Testis (tissue), 3 donors: ENCODE results near the gene MPPED1. TPM values are rescaled to one million over a fixed set of nuclear protein-coding genes. Genes with fewer than 3 reads are reported as not detected.

Experiments
- DNase-seq: peaks from one replicate; pipeline ENCODE4 v3.0.0-alpha.2; 2019
- H3K27ac ChIP-seq, 2 donors: fragments of 200-600 bp; sonication (generic); one replicate each; pipeline ENCODE4 v1.5.1; 2019
- H3K27me3 ChIP-seq: fragments of 200-600 bp; sonication (generic); one replicate; pipeline ENCODE4 v1.5.1; 2019
- H3K36me3 ChIP-seq: fragments of 200-600 bp; sonication (generic); one replicate; pipeline ENCODE4 v1.5.1; 2017; ENCODE audit warnings: low read depth; ENCODE audit errors: missing control alignments
- H3K4me1 ChIP-seq: fragments of 200-600 bp; sonication (generic); one replicate; pipeline ENCODE4 v1.5.1; 2019
- H3K4me3 ChIP-seq, 2 donors: fragments of 200-600 bp; sonication (generic); one replicate each; pipeline ENCODE4 v1.5.1; 2017 to 2019
- H3K9me3 ChIP-seq: fragments of 200-600 bp; sonication (generic); one replicate; pipeline ENCODE4 v1.5.1; 2017
- POLR2A ChIP-seq: fragments of 450-650 bp; IDR thresholded peaks from one replicate; pipeline ENCODE4 v1.6.1; 2017; ENCODE audit warnings: antibody characterized with exemption, mild to moderate bottlenecking, moderate library complexity
- WGBS, 2 donors: methylation state at CpG; one replicate each; pipeline ENCODE4 v1.1.5; 2018; 5-methylcytosine and 5-hydroxymethylcytosine counted together
- intact Hi-C: fragments of 100-400 bp; cut with DNase I; formaldehyde crosslinking; loops from one replicate; pipeline ENCODE4 v1.15.1; 2023; ENCODE audit warnings: low total_unique reads
- polyA plus RNA-seq: library from polyadenylated mRNA; stranded (reverse); fragments of 350-450 nt; fragmentation: Illumina TruSeq; extraction: RNeasy Lipid Tissue Mini Kit (QIAGEN cat#74804); gene quantifications from one replicate; pipeline ENCODE4 v1.2.3, GENCODE V29; 2014; ENCODE audit warnings: low read depth, low replicate concordance; ENCODE audit not compliant: insufficient read depth
- total RNA-seq, 2 donors: library from RNA; depleted of rRNA; stranded (reverse); fragments of >200 nt; gene quantifications; one replicate each; pipeline ENCODE4 v1.2.3, GENCODE V29; 2016
- TF ChIP-seq, protein P1 (sequence below), 3 experiments: fragments of 450-650 bp in 2 of 3; fragments of 200-600 bp in 1 of 3; sonication (generic) in 1 of 3; IDR thresholded peaks; one replicate each; pipeline ENCODE4 v1.5.1; 2016 to 2019; ENCODE audit warnings: antibody characterized with exemption in 3 of 3, mild to moderate bottlenecking in 2 of 3, moderate library complexity in 1 of 3

Gene MPPED1
- total and polyA plus RNA-seq, 3 donors from 2014 or later, result 1.3 to 5.9 (median 4.1) TPM

DNA sequence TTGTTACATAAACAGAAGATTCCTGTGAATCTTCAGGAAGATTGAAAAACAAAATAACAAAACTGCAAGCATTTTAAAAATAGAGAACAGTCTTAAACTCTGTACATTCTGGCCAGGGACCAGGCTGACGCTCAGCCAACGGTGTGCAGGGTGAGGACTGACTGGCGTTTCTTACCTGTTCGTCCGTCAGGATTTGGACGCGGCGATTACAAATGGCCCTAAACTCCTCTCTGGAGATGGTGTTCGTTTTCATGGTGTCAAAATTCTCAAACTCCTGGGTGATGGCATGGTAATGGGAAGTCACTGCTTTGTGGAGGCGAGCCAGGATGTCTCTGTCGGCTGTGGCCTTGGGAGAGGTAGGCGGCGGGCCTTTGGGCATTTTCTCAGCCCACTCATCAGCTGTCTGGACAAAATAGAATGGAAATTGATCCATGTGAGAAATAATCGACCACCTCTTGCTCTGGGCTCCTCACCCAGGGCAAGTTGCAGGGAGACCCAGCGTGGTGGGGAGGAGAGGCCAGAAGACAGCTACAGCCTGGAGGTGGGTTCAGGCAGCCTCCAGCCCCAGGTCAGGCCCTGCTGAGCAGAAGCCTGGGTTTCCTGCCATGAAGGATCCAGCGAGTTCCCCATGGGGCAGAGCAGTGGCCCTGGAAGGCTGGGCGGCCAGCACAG lies 143.0 kb downstream of the MPPED1 start:
- 94 to 96% methylated on average over 17 of the region's 17 CpGs for WGBS, 2 donors
- no peaks in the 10 kb centered on the region for H3K27me3 ChIP-seq
- no peak for DNase-seq
- TF ChIP-seq POLR2A, result no peak
- TF ChIP-seq, protein P1, sequence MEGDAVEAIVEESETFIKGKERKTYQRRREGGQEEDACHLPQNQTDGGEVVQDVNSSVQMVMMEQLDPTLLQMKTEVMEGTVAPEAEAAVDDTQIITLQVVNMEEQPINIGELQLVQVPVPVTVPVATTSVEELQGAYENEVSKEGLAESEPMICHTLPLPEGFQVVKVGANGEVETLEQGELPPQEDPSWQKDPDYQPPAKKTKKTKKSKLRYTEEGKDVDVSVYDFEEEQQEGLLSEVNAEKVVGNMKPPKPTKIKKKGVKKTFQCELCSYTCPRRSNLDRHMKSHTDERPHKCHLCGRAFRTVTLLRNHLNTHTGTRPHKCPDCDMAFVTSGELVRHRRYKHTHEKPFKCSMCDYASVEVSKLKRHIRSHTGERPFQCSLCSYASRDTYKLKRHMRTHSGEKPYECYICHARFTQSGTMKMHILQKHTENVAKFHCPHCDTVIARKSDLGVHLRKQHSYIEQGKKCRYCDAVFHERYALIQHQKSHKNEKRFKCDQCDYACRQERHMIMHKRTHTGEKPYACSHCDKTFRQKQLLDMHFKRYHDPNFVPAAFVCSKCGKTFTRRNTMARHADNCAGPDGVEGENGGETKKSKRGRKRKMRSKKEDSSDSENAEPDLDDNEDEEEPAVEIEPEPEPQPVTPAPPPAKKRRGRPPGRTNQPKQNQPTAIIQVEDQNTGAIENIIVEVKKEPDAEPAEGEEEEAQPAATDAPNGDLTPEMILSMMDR (IDR thresholded peaks at IDR 0.05), result no peak
- no peaks in the 10 kb centered on the region for H3K36me3 ChIP-seq
- H3K9me3 ChIP-seq, result no peaks in the 10 kb centered on the region
- intact Hi-C loops, result no loop called here
- H3K4me3 ChIP-seq, result no peak overlapping the region
- no peaks in the 10 kb centered on the region for H3K4me1 ChIP-seq
- no peak overlapping the region for H3K27ac ChIP-seq

DNA sequence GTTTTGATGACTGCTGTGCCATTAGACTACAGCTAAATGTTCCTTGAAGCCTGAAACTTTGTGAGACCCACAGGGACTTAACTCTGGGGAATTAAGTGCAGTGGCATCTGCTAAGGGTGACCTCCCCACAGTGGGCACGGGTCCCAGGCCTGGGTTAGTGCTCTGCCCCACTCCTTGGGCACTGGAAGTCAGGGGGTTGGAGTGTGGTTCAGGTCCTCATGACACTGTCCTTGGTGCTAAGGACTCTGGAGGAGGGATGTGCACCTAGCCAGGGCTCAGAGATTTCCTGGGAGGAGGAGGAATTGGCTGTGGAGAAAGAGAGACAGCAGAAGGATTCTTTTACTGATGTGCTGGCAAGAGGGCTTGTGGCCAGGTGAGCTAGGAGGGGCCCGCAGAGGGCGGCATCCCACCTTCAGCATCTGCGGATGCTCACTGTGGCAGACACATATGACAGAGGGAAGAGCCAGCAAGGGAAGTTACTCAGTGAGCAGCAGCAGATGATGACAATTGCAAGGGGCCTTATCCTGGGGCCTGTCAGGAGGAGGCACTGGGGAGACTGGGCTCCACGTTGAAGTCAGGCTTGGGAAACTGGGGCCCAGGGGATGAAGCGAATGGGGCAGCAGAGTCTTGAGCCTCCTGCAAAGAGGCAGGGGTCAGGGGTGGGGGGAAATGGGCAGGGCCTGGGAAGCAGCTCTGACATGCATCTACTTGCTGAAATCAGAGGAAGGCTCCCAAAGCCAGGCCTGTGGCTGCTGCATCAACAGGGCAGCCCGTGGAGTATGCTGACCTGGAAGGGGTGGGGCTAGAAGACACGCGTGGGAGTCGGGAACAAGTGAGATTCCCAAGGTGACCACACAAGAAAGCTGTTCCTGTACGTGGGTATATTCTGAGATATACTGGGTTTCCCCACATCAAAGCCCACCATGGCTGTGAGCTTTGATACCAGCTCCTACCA lies 144.0 kb downstream of the MPPED1 start:
- no peaks in the 10 kb centered on the region for H3K27me3 ChIP-seq
- H3K36me3 ChIP-seq, result no peaks in the 10 kb centered on the region
- no peaks in the 10 kb centered on the region for H3K9me3 ChIP-seq
- intact Hi-C loops, result no loop called here
- H3K4me3 ChIP-seq, result no peak overlapping the region
- no peaks in the 10 kb centered on the region for H3K4me1 ChIP-seq
- WGBS, 2 donors, result 69 to 85% methylated on average over 10 to 11 of the region's 11 CpGs
- TF ChIP-seq, protein P1 (IDR thresholded peaks at IDR 0.05), result no peak
- TF ChIP-seq POLR2A, result no peak
- DNase-seq, result no peak
- no peak overlapping the region for H3K27ac ChIP-seq

Other genes starting within 250 kb of the MPPED1 start
- 100 to 1,000 TPM; 111 to 175 TPM for gene TTLL12, start 224.9 kb upstream of the MPPED1 start, total RNA-seq
- gene TTLL12, start 224.9 kb upstream of the MPPED1 start, polyA plus RNA-seq, result 62.0 TPM
- gene SCUBE1, start 68.6 kb upstream of the MPPED1 start, total RNA-seq, result 10 to 100 TPM; 23.5 to 28.9 TPM
- 11.0 TPM for gene SCUBE1, start 68.6 kb upstream of the MPPED1 start, polyA plus RNA-seq